ENCODE results near the gene PTPN14. TPM values are rescaled to one million over a fixed set of nuclear protein-coding genes. Genes with fewer than 3 reads are reported as not detected.
A peak's percentile ranks its signal among the peaks of the same experiment; 100 is the strongest.

PTPN14 gene
- total and polyA plus RNA-seq, 5 donors from 2014 or later = 0.02 to 0.10 (median 0.06) TPM; not detected in 2

- H3K36me3 ChIP-seq (ENCODE audit: control insufficient read depth, insufficient read depth, low read length) = peaks cover 3% of the 10 kb centered on the region
- Mint-ChIP-seq H3K27ac (no peak overlapping the region), H3K27me3 (no peaks in the 10 kb centered on the region), H3K4me3 (no peak overlapping the region), H3K36me3 (peaks cover 53% of the 10 kb centered on the region), H3K4me1 (no peaks in the 10 kb centered on the region), H3K9me3 (peaks cover 0 to 11% (median 3%) of the 10 kb centered on the region in 7 donors)
- ATAC-seq (ENCODE audit: low read depth in 2 of 2) (no peak), DNase-seq (no peak)
- no peaks in the 10 kb centered on the region for H3K27me3 ChIP-seq (ENCODE audit: control insufficient read depth, insufficient read depth, low read length)
- no peak overlapping the region for H3K4me3 ChIP-seq (ENCODE audit: low read depth, low read length)
- H3K27ac ChIP-seq (ENCODE audit: insufficient read depth, low read length, poor library complexity, severe bottlenecking) = no peak overlapping the region
- H3K9me3 ChIP-seq (ENCODE audit: control insufficient read depth in 2 of 2, low read length in 2 of 2) = no peaks in the 10 kb centered on the region
- H3K4me1 ChIP-seq (ENCODE audit: control insufficient read depth, insufficient read depth, low read length, poor library complexity, severe bottlenecking) = no peaks in the 10 kb centered on the region
Observed at GRCh38 chr1:214342525-214342924, 208.9 kb downstream of the PTPN14 start.

- Histone ChIP-seq H3K4me1 (ENCODE audit: control insufficient read depth, insufficient read depth, low read length, poor library complexity, severe bottlenecking) (no peaks in the 10 kb centered on the region), H3K9me3 (ENCODE audit: control insufficient read depth in 2 of 2, low read length in 2 of 2) (no peaks in the 10 kb centered on the region), H3K27me3 (ENCODE audit: control insufficient read depth, insufficient read depth, low read length) (no peaks in the 10 kb centered on the region), H3K4me3 (ENCODE audit: low read depth, low read length) (no peak overlapping the region), H3K36me3 (ENCODE audit: control insufficient read depth, insufficient read depth, low read length) (peaks cover 6% of the 10 kb centered on the region), H3K27ac (ENCODE audit: insufficient read depth, low read length, poor library complexity, severe bottlenecking) (no peak overlapping the region)
- Mint-ChIP-seq H3K9me3 (peaks cover 0 to 11% (median 3%) of the 10 kb centered on the region in 7 donors), H3K4me3 (no peak overlapping the region), H3K4me1 (no peaks in the 10 kb centered on the region), H3K27ac (peak overlapping the region in 1 of 3 donors; percentile 57), H3K27me3 (no peaks in the 10 kb centered on the region), H3K36me3 (peaks cover 59% of the 10 kb centered on the region)
- no peak for DNase-seq
- ATAC-seq (ENCODE audit: low read depth in 2 of 2) = no peak
Observed at GRCh38 chr1:214341932-214342331, 209.5 kb downstream of the PTPN14 start.

GRCh38 chr1:214341459-214341858, 209.9 kb downstream of the PTPN14 start:
- DNase-seq = no peak
- H3K27ac ChIP-seq (ENCODE audit: insufficient read depth, low read length, poor library complexity, severe bottlenecking) = no peak overlapping the region
- H3K27me3 ChIP-seq (ENCODE audit: control insufficient read depth, insufficient read depth, low read length) = no peaks in the 10 kb centered on the region
- no peak for ATAC-seq (ENCODE audit: low read depth in 2 of 2)
- Mint-ChIP-seq H3K27me3 (no peaks in the 10 kb centered on the region), H3K4me1 (no peaks in the 10 kb centered on the region), H3K36me3 (peaks cover 64% of the 10 kb centered on the region), H3K27ac (peak overlapping the region in 1 of 3 donors; percentile 57), H3K4me3 (no peak overlapping the region), H3K9me3 (peaks cover 0 to 11% (median 3%) of the 10 kb centered on the region in 7 donors)
- no peaks in the 10 kb centered on the region for H3K4me1 ChIP-seq (ENCODE audit: control insufficient read depth, insufficient read depth, low read length, poor library complexity, severe bottlenecking)
- H3K4me3 ChIP-seq (ENCODE audit: low read depth, low read length) = no peak overlapping the region
- peaks cover 9% of the 10 kb centered on the region for H3K36me3 ChIP-seq (ENCODE audit: control insufficient read depth, insufficient read depth, low read length)
- no peaks in the 10 kb centered on the region for H3K9me3 ChIP-seq (ENCODE audit: control insufficient read depth in 2 of 2, low read length in 2 of 2)

- Histone ChIP-seq H3K27me3 (ENCODE audit: control insufficient read depth, insufficient read depth, low read length) (no peaks in the 10 kb centered on the region), H3K27ac (ENCODE audit: insufficient read depth, low read length, poor library complexity, severe bottlenecking) (no peak overlapping the region), H3K4me1 (ENCODE audit: control insufficient read depth, insufficient read depth, low read length, poor library complexity, severe bottlenecking) (no peaks in the 10 kb centered on the region), H3K9me3 (ENCODE audit: control insufficient read depth in 2 of 2, low read length in 2 of 2) (no peaks in the 10 kb centered on the region), H3K36me3 (ENCODE audit: control insufficient read depth, insufficient read depth, low read length) (peaks cover 26% of the 10 kb centered on the region), H3K4me3 (ENCODE audit: low read depth, low read length) (no peak overlapping the region)
- Mint-ChIP-seq H3K27ac (no peak overlapping the region), H3K4me1 (peaks cover 0 to 4% (median 0%) of the 10 kb centered on the region in 4 donors), H3K4me3 (no peak overlapping the region), H3K9me3 (no peaks in the 10 kb centered on the region), H3K27me3 (no peaks in the 10 kb centered on the region), H3K36me3 (peaks cover 64% of the 10 kb centered on the region)
- ATAC-seq (ENCODE audit: low read depth in 2 of 2) = no peak
- no peak for DNase-seq
Observed at GRCh38 chr1:214338212-214338611, 213.2 kb downstream of the PTPN14 start.

- no peak overlapping the region for H3K27ac ChIP-seq (ENCODE audit: insufficient read depth, low read length, poor library complexity, severe bottlenecking)
- peaks cover 0 to 4% (median 0%) of the 10 kb centered on the region in 4 donors for H3K4me1 Mint-ChIP-seq
- no peak overlapping the region for H3K4me3 Mint-ChIP-seq
- no peaks in the 10 kb centered on the region for H3K4me1 ChIP-seq (ENCODE audit: control insufficient read depth, insufficient read depth, low read length, poor library complexity, severe bottlenecking)
- DNase-seq (no peak), ATAC-seq (ENCODE audit: low read depth in 2 of 2) (no peak)
- no peaks in the 10 kb centered on the region for H3K9me3 Mint-ChIP-seq
- H3K27me3 ChIP-seq (ENCODE audit: control insufficient read depth, insufficient read depth, low read length) = no peaks in the 10 kb centered on the region
- H3K36me3 Mint-ChIP-seq = peaks cover 58% of the 10 kb centered on the region
- H3K4me3 ChIP-seq (ENCODE audit: low read depth, low read length) = no peak overlapping the region
- no peak overlapping the region for H3K27ac Mint-ChIP-seq
- no peaks in the 10 kb centered on the region for H3K9me3 ChIP-seq (ENCODE audit: control insufficient read depth in 2 of 2, low read length in 2 of 2)
- H3K36me3 ChIP-seq (ENCODE audit: control insufficient read depth, insufficient read depth, low read length) = peaks cover 26% of the 10 kb centered on the region
- no peaks in the 10 kb centered on the region for H3K27me3 Mint-ChIP-seq
Observed at GRCh38 chr1:214337511-214337910, 213.9 kb downstream of the PTPN14 start.

GRCh38 chr1:214337015-214337414, 214.4 kb downstream of the PTPN14 start:
- Mint-ChIP-seq H3K36me3 (peaks cover 54% of the 10 kb centered on the region), H3K4me3 (no peak overlapping the region), H3K4me1 (peaks cover 0 to 4% (median 0%) of the 10 kb centered on the region in 4 donors), H3K9me3 (no peaks in the 10 kb centered on the region), H3K27me3 (no peaks in the 10 kb centered on the region), H3K27ac (peak overlapping the region in 1 of 3 donors; percentile 26)
- DNase-seq (no peak), ATAC-seq (ENCODE audit: low read depth in 2 of 2) (no peak)
- H3K27ac ChIP-seq (ENCODE audit: insufficient read depth, low read length, poor library complexity, severe bottlenecking) = no peak overlapping the region
- no peaks in the 10 kb centered on the region for H3K4me1 ChIP-seq (ENCODE audit: control insufficient read depth, insufficient read depth, low read length, poor library complexity, severe bottlenecking)
- H3K36me3 ChIP-seq (ENCODE audit: control insufficient read depth, insufficient read depth, low read length) = peaks cover 26% of the 10 kb centered on the region
- no peak overlapping the region for H3K4me3 ChIP-seq (ENCODE audit: low read depth, low read length)
- no peaks in the 10 kb centered on the region for H3K9me3 ChIP-seq (ENCODE audit: control insufficient read depth in 2 of 2, low read length in 2 of 2)
- H3K27me3 ChIP-seq (ENCODE audit: control insufficient read depth, insufficient read depth, low read length) = no peaks in the 10 kb centered on the region

- no peaks in the 10 kb centered on the region for H3K9me3 Mint-ChIP-seq
- H3K36me3 Mint-ChIP-seq = peaks cover 48% of the 10 kb centered on the region
- no peaks in the 10 kb centered on the region for H3K9me3 ChIP-seq (ENCODE audit: control insufficient read depth in 2 of 2, low read length in 2 of 2)
- no peaks in the 10 kb centered on the region for H3K4me1 ChIP-seq (ENCODE audit: control insufficient read depth, insufficient read depth, low read length, poor library complexity, severe bottlenecking)
- peaks cover 33% of the 10 kb centered on the region for H3K36me3 ChIP-seq (ENCODE audit: control insufficient read depth, insufficient read depth, low read length)
- no peak for DNase-seq
- no peak overlapping the region for H3K4me3 ChIP-seq (ENCODE audit: low read depth, low read length)
- no peaks in the 10 kb centered on the region for H3K27me3 ChIP-seq (ENCODE audit: control insufficient read depth, insufficient read depth, low read length)
- no peak overlapping the region for H3K4me3 Mint-ChIP-seq
- ATAC-seq (ENCODE audit: low read depth in 2 of 2) = no peak
- H3K27me3 Mint-ChIP-seq = no peaks in the 10 kb centered on the region
- peaks cover 0 to 7% (median 1%) of the 10 kb centered on the region in 4 donors for H3K4me1 Mint-ChIP-seq
- H3K27ac Mint-ChIP-seq = peak overlapping the region in 1 of 3 donors; percentile 14
- no peak overlapping the region for H3K27ac ChIP-seq (ENCODE audit: insufficient read depth, low read length, poor library complexity, severe bottlenecking)
Observed at GRCh38 chr1:214335567-214335966, 215.8 kb downstream of the PTPN14 start.

GRCh38 chr1:214332946-214333798, 218.2 kb downstream of the PTPN14 start:
- H3K27ac Mint-ChIP-seq = no peak overlapping the region
- DNase-seq = peak in 2 of 3 donors; percentile 14 to 49
- no peaks in the 10 kb centered on the region for H3K27me3 ChIP-seq (ENCODE audit: control insufficient read depth, insufficient read depth, low read length)
- peaks cover 42% of the 10 kb centered on the region for H3K36me3 Mint-ChIP-seq
- no peak overlapping the region for H3K4me3 ChIP-seq (ENCODE audit: low read depth, low read length)
- ATAC-seq (ENCODE audit: low read depth in 2 of 2) = no peak
- H3K9me3 Mint-ChIP-seq = no peaks in the 10 kb centered on the region
- H3K27ac ChIP-seq (ENCODE audit: insufficient read depth, low read length, poor library complexity, severe bottlenecking) = no peak overlapping the region
- peaks cover 0 to 7% (median 4%) of the 10 kb centered on the region in 4 donors for H3K4me1 Mint-ChIP-seq
- H3K36me3 ChIP-seq (ENCODE audit: control insufficient read depth, insufficient read depth, low read length) = peaks cover 42% of the 10 kb centered on the region
- H3K4me1 ChIP-seq (ENCODE audit: control insufficient read depth, insufficient read depth, low read length, poor library complexity, severe bottlenecking) = no peaks in the 10 kb centered on the region
- no peak overlapping the region for H3K4me3 Mint-ChIP-seq
- H3K27me3 Mint-ChIP-seq = no peaks in the 10 kb centered on the region
- H3K9me3 ChIP-seq (ENCODE audit: control insufficient read depth in 2 of 2, low read length in 2 of 2) = no peaks in the 10 kb centered on the region
